Activated CD4-positive, alpha-beta T cell treated with anti-CD3 and anti-CD28 coated beads, Interleukin-2, Interleukin-4, amounts not matched to agents 100 ng/mL and 50 ng/mL, durations not matched to agents 16 hours and 8 hours (primary cell): ENCODE data around the gene CCDC183.
"Not testable (repeated sequence)": the region's sequence is repeated elsewhere in the genome, so short reads cannot be mapped to it uniquely, and the experiment has no call there.

Experiments
- DNase-seq: peaks from one replicate; pipeline ENCODE4 v3.0.0-alpha.2; 2020; ENCODE audit warnings: low spot score

Gene CCDC183

GRCh38 chr9:136802321-136802720 lies 6.2 kb downstream of the CCDC183 start:
- DNase-seq = no peak

GRCh38 chr9:136803009-136803550 lies 6.9 kb downstream of the CCDC183 start:
- DNase-seq = not testable (repeated sequence)

- no peak for DNase-seq
Observed at GRCh38 chr9:136803551-136804508, 7.7 kb downstream of the CCDC183 start.

- no peak for DNase-seq
Observed at GRCh38 chr9:136804509-136805206, 8.5 kb downstream of the CCDC183 start.

- no peak for DNase-seq
Observed at GRCh38 chr9:136805207-136805740, 9.1 kb downstream of the CCDC183 start.

- no peak for DNase-seq
Observed at GRCh38 chr9:136806067-136806466, 9.9 kb downstream of the CCDC183 start.

GRCh38 chr9:136806631-136807201 lies 10.6 kb downstream of the CCDC183 start:
- DNase-seq = no peak

- peak; percentile 77 for DNase-seq
Observed at GRCh38 chr9:136807281-136808074, 11.3 kb downstream of the CCDC183 start, which contains the start of gene RABL6. TSS of gene RABL6 (plus strand) at chr9:136807948. CDS start at chr9:136808197, 249 bp downstream.

GRCh38 chr9:136808075-136808805 lies 12.1 kb downstream of the CCDC183 start:
- DNase-seq = no peak

GRCh38 chr9:136808806-136809158 lies 12.6 kb downstream of the CCDC183 start:
- DNase-seq = no peak

- no peak for DNase-seq
Observed at GRCh38 chr9:136814725-136815421, 18.7 kb downstream of the CCDC183 start.

GRCh38 chr9:136815422-136815782 lies 19.3 kb downstream of the CCDC183 start:
- no peak for DNase-seq

GRCh38 chr9:136820971-136821825 lies 25.1 kb downstream of the CCDC183 start:
- no peak for DNase-seq

- no peak for DNase-seq
Observed at GRCh38 chr9:136821826-136822544, 25.8 kb downstream of the CCDC183 start.

GRCh38 chr9:136823136-136824046 lies 27.3 kb downstream of the CCDC183 start:
- DNase-seq = no peak

GRCh38 chr9:136824496-136825225 lies 28.5 kb downstream of the CCDC183 start:
- DNase-seq = no peak
